Fibroblast of pulmonary artery (primary cell): ENCODE measurements around the gene TDRD9.

ENCODE experiments used
- DNase-seq: peaks from one replicate; pipeline ENCODE4 v3.0.0-alpha.2; 2010; ENCODE audit warnings: low read depth
- H3K4me3 ChIP-seq: replicated peaks from 2 replicates; pipeline ENCODE4 v1.5.1; 2011; ENCODE audit warnings: low read depth, mild to moderate bottlenecking, control low read depth, low read length, moderate library complexity
- CTCF ChIP-seq: IDR thresholded peaks from 2 replicates; pipeline ENCODE4 v1.5.1; 2011; ENCODE audit warnings: mild to moderate bottlenecking, control low read depth, low read length, inconsistent platforms; ENCODE audit errors: missing control alignments

TDRD9 gene

GRCh38 chr14:104039214-104039613, 111.0 kb downstream of the TDRD9 start:
- no peak for DNase-seq
- H3K4me3 ChIP-seq: no peak overlapping the region
- TF ChIP-seq CTCF: no peak

GRCh38 chr14:104040539-104040938, 112.3 kb downstream of the TDRD9 start:
- no peak overlapping the region for H3K4me3 ChIP-seq
- DNase-seq: no peak
- TF ChIP-seq CTCF: no peak

GRCh38 chr14:104041430-104042104, 113.3 kb downstream of the TDRD9 start:
- DNase-seq: no peak
- H3K4me3 ChIP-seq: no peak overlapping the region

GRCh38 chr14:104044016-104044415, 115.8 kb downstream of the TDRD9 start:
- no peak for TF ChIP-seq CTCF
- no peak for DNase-seq
- no peak overlapping the region for H3K4me3 ChIP-seq

More at GRCh38 chr14:104041430-104042104, 113.3 kb downstream of the TDRD9 start:
- TF ChIP-seq CTCF: no peak

GRCh38 chr14:104047761-104048160, 119.5 kb downstream of the TDRD9 start:
- no peak for DNase-seq
- TF ChIP-seq CTCF: no peak
- H3K4me3 ChIP-seq: no peak overlapping the region

GRCh38 chr14:104048758-104049507, 120.7 kb downstream of the TDRD9 start:
- peak; percentile 59 for DNase-seq
- TF ChIP-seq CTCF: no peak

More at GRCh38 chr14:104048758-104049507, 120.7 kb downstream of the TDRD9 start:
- H3K4me3 ChIP-seq: no peak overlapping the region
